HCT116 (cell line): ENCODE measurements around the gene PGGT1B. TPM values are rescaled to one million over a fixed set of nuclear protein-coding genes. Genes with fewer than 3 reads are reported as not detected.

Experiments
- ATAC-seq: fragments of 200-7000 bp; cut with Tn5 transposase; 2 replicates; pipeline ENCODE4 v1.9.1; 2020; ENCODE audit warnings: mild to moderate bottlenecking, moderate library complexity
- BruUV-seq: library from RNA; stranded (reverse); fragments of 400-500 nt; replicated peaks from 2 replicates; lab custom pipeline; 2021; lab: Mats Ljungman, UMichigan
- CTCF ChIA-PET: fragments of 300-600 bp; sonication (Branson Sonifier 250); formaldehyde crosslinking; loops from one replicate; lab custom pipeline; 2021; ENCODE audit warnings: antibody characterized with exemption; lab: Charles Lee
- POLR2A ChIA-PET: fragments of 300-600, 350-600 bp; sonication (Branson Sonifier 250); formaldehyde crosslinking; loops from one replicate; lab custom pipeline; 2021; ENCODE audit warnings: antibody characterized with exemption; lab: Charles Lee
- RAD21 ChIA-PET, 2 experiments: fragments of 300-600 bp; sonication (Branson Sonifier 250); formaldehyde crosslinking; loops; one replicate each; lab custom pipeline; 2023; ENCODE audit warnings: low total read pairs in 2 of 2; ENCODE audit not compliant: uncharacterized antibody in 2 of 2, unreplicated experiment in 2 of 2, low non-redundant PET in 1 of 2; lab: Charles Lee
- DNase-seq: peaks from one replicate; pipeline ENCODE4 v3.0.0-alpha.2; 2010; ENCODE audit warnings: low read depth, low spot score
- H2AFZ ChIP-seq: fragments of 200-600 bp; shearing (Covaris generic), sonication (generic); 2 replicates; pipeline ENCODE4 v1.6.1; 2017; ENCODE audit warnings: low read depth, mixed run types, mixed read lengths, antibody characterized with exemption, low read length; ENCODE audit not compliant: poor library complexity, severe bottlenecking
- H3K27ac ChIP-seq: 2 replicates; pipeline ENCODE4 v1.5.1; 2012; ENCODE audit warnings: low read depth, low read length
- H3K27me3 ChIP-seq: fragments of 200-600 bp; sonication (generic); 2 replicates; pipeline ENCODE4 v1.6.1; 2016; ENCODE audit warnings: mixed run types, low read length, mixed read lengths; ENCODE audit not compliant: insufficient read depth
- H3K36me3 ChIP-seq, 2 experiments: fragments of 200-500 bp in 1 of 2; fragments of 200-600 bp in 1 of 2; sonication (Bioruptor generic) in 1 of 2; sonication (generic) in 1 of 2; 2 replicates each; pipeline versions ENCODE4 v1.5.1 to v1.6.1; 2014 to 2016; ENCODE audit warnings: low read length in 2 of 2, inconsistent platforms in 1 of 2, mixed read lengths in 1 of 2, mixed run types in 1 of 2; ENCODE audit not compliant: insufficient read depth in 2 of 2, control insufficient read depth in 1 of 2
- H3K4me1 ChIP-seq, 2 experiments: fragments of 200-600 bp in 1 of 2; sonication (generic) in 1 of 2; 2 replicates each; pipeline versions ENCODE4 v1.5.1 to v1.6.1; 2012 to 2017; ENCODE audit warnings: low read length in 2 of 2, inconsistent platforms in 1 of 2, mild to moderate bottlenecking in 1 of 2, mixed read lengths in 1 of 2, mixed run types in 1 of 2, moderate library complexity in 1 of 2; ENCODE audit not compliant: insufficient read depth in 2 of 2, control insufficient read depth in 1 of 2
- H3K4me2 ChIP-seq: fragments of 200-600 bp; sonication (generic); 2 replicates; pipeline ENCODE4 v1.6.1; 2017; ENCODE audit warnings: mixed run types, low read length, mixed read lengths
- H3K4me3 ChIP-seq, 2 experiments: fragments of 200-600 bp in 1 of 2; sonication (generic) in 1 of 2; replicated peaks in 1 of 2; 2 replicates each; pipeline ENCODE4 v1.5.1; 2011 to 2016; ENCODE audit warnings: low read length in 2 of 2, control low read depth in 1 of 2, low read depth in 1 of 2, mild to moderate bottlenecking in 1 of 2, mixed read lengths in 1 of 2, mixed run types in 1 of 2
- H3K79me2 ChIP-seq: fragments of 200-600 bp; sonication (generic); 2 replicates; pipeline ENCODE4 v1.6.1; 2017; ENCODE audit warnings: mild to moderate bottlenecking, mixed run types, low read length, moderate library complexity, mixed read lengths; ENCODE audit not compliant: insufficient read depth
- H3K9ac ChIP-seq: fragments of 200-600 bp; sonication (generic); 2 replicates; pipeline ENCODE4 v1.6.1; 2016; ENCODE audit warnings: low read length, mixed read lengths
- H3K9me2 ChIP-seq: fragments of 200-600 bp; sonication (generic), shearing (Covaris generic); 2 replicates; pipeline ENCODE4 v1.6.1; 2017; ENCODE audit warnings: mixed run types, mild to moderate bottlenecking, moderate library complexity; ENCODE audit not compliant: insufficient read depth
- H3K9me3 ChIP-seq, 2 experiments: fragments of 200-500 bp in 1 of 2; fragments of 200-600 bp in 1 of 2; sonication (Bioruptor generic) in 1 of 2; sonication (generic) in 1 of 2; 2 replicates each; pipeline ENCODE4 v1.6.1; 2014 to 2017; ENCODE audit warnings: low read length in 2 of 2, mixed read lengths in 2 of 2, inconsistent platforms in 1 of 2, low read depth in 1 of 2, mild to moderate bottlenecking in 1 of 2, mixed run types in 1 of 2, moderate library complexity in 1 of 2; ENCODE audit not compliant: control insufficient read depth in 1 of 2, insufficient read depth in 1 of 2
- H4K20me1 ChIP-seq: fragments of 200-600 bp; sonication (generic), shearing (Covaris generic); 2 replicates; pipeline ENCODE4 v1.6.1; 2017; ENCODE audit warnings: mixed run types, mild to moderate bottlenecking, moderate library complexity; ENCODE audit not compliant: insufficient read depth
- ELF1 ChIP-seq: IDR thresholded peaks from 2 replicates; pipeline ENCODE4 v1.6.1; 2012; ENCODE audit warnings: low read depth, borderline replicate concordance
- FOSL1 ChIP-seq: IDR thresholded peaks from 2 replicates; pipeline ENCODE4 v1.6.1; 2012; ENCODE audit warnings: low read depth
- JUND ChIP-seq: IDR thresholded peaks from 2 replicates; pipeline ENCODE4 v1.6.1; 2012
- MAX ChIP-seq: IDR thresholded peaks from 2 replicates; pipeline ENCODE4 v1.6.1; 2012
- SIN3A ChIP-seq: IDR thresholded peaks from 2 replicates; pipeline ENCODE4 v1.6.1; 2012; ENCODE audit warnings: low read depth
- ZBTB33 ChIP-seq: IDR thresholded peaks from 2 replicates; pipeline ENCODE4 v1.6.1; 2011; ENCODE audit warnings: mild to moderate bottlenecking, low read length, moderate library complexity; ENCODE audit not compliant: insufficient replicate concordance; ENCODE audit errors: extremely low read depth
- ZFX ChIP-seq: fragments of 450-650 bp; IDR thresholded peaks from 2 replicates; pipeline ENCODE4 v1.6.1; 2017
- ZNF274 ChIP-seq: fragments of 200-500 bp; sonication (Bioruptor generic); IDR thresholded peaks from 2 replicates; pipeline ENCODE4 v1.6.1; 2014; ENCODE audit warnings: mild to moderate bottlenecking, low read depth, low read length, inconsistent platforms
- intact Hi-C: fragments of 100-400 bp; cut with micrococcal nuclease; formaldehyde crosslinking; loops from 2 replicates; pipeline ENCODE4 v1.10.0; 2022
- total RNA-seq: library from RNA; stranded (reverse); gene quantifications from one replicate; pipeline ENCODE4 v1.2.1, GENCODE V29; 2021; ENCODE audit not compliant: unreplicated experiment

Gene PGGT1B
- total RNA-seq, 1 experiment from 2014 or later: 45.8 TPM

- H3K4me2 ChIP-seq: peak overlapping the region; percentile 53
- 0 out of 4 replicates have a peak, but pooled peaks cover 0 to 5% of the 10 kb centered on the region in 2 experiments for H3K36me3 ChIP-seq
- H3K9me3 ChIP-seq: no peaks in the 10 kb centered on the region
- H2AFZ ChIP-seq: no peak overlapping the region
- peaks cover 17% of the 10 kb centered on the region for H3K79me2 ChIP-seq
- DNase-seq: no peak
- ChIA-PET POLR2A (interaction anchor here (0.6 to 1.4 kb wide), 2 partner anchors 9 to 134 kb away, joined by 3 to 5 read pairs; no protein-coding TSS in a partner anchor), RAD21 (no interaction called here), CTCF (interaction anchor here (1.0 kb wide), 1 partner anchor 144 kb away, joined by 3 read pairs; no protein-coding TSS in a partner anchor)
- H3K4me3 ChIP-seq: no peak overlapping the region
- peak; percentile 59; the same call in 1 of the 2 replicates for ATAC-seq
- TF ChIP-seq ELF1: no peak
- peak; percentile 34 for TF ChIP-seq JUND
- peak; percentile 73 for TF ChIP-seq FOSL1
- no peak for TF ChIP-seq SIN3A
- no peak for TF ChIP-seq ZBTB33
- peaks cover 0 to 23% of the 10 kb centered on the region in 2 experiments; a peak in 2 of 4 replicates for H3K4me1 ChIP-seq
- no peaks in the 10 kb centered on the region for H4K20me1 ChIP-seq
- BruUV-seq: no TSS peak
- no peak overlapping the region for H3K9ac ChIP-seq
- no peaks in the 10 kb centered on the region for H3K9me2 ChIP-seq
- H3K27ac ChIP-seq: no peak overlapping the region
- H3K27me3 ChIP-seq: no peaks in the 10 kb centered on the region
- intact Hi-C loops: loop anchor here (10.0 kb wide), 1 partner anchor 337 kb away; no protein-coding TSS in a partner anchor
Observed at GRCh38 chr5:115241881-115242642, 20.6 kb downstream of the PGGT1B start.

- ChIA-PET CTCF (no interaction called here), RAD21 (no interaction called here), POLR2A (no interaction called here)
- no peak for DNase-seq
- ATAC-seq: no peak
- Histone ChIP-seq H3K36me3 (0 out of 4 replicates have a peak, but pooled peaks cover 0 to 8% of the 10 kb centered on the region in 2 experiments), H3K27me3 (no peaks in the 10 kb centered on the region), H2AFZ (no peak overlapping the region), H4K20me1 (no peaks in the 10 kb centered on the region), H3K4me3 (no peak overlapping the region), H3K9ac (no peak overlapping the region), H3K9me2 (no peaks in the 10 kb centered on the region), H3K27ac (no peak overlapping the region), H3K79me2 (0 out of 2 replicates have a peak, but pooled peaks cover 1% of the 10 kb centered on the region), H3K9me3 (no peaks in the 10 kb centered on the region), H3K4me2 (no peak overlapping the region), H3K4me1 (peaks cover 0 to 4% of the 10 kb centered on the region in 2 experiments; a peak in 2 of 4 replicates)
- no TSS peak for BruUV-seq
- no peak for TF ChIP-seq ZNF274
- no peak for TF ChIP-seq MAX
- no peak for TF ChIP-seq ZFX
- TF ChIP-seq ELF1: no peak
- intact Hi-C loops: no loop called here
Observed at GRCh38 chr5:115237066-115237465, 25.6 kb downstream of the PGGT1B start.
